GM18502 (cell line): Measurements from ENCODE around the gene CCT5.
"Not testable (repeated sequence)": the region's sequence is repeated elsewhere in the genome, so short reads cannot be mapped to it uniquely, and the experiment has no call there.

Experiments
- ATAC-seq: cut with Tn5 transposase; IDR thresholded peaks from one replicate; pipeline ENCODE4 v1.9.1; 2021; ENCODE audit warnings: mild to moderate bottlenecking; ENCODE audit not compliant: unreplicated experiment, poor library complexity

The CCT5 gene

DNA sequence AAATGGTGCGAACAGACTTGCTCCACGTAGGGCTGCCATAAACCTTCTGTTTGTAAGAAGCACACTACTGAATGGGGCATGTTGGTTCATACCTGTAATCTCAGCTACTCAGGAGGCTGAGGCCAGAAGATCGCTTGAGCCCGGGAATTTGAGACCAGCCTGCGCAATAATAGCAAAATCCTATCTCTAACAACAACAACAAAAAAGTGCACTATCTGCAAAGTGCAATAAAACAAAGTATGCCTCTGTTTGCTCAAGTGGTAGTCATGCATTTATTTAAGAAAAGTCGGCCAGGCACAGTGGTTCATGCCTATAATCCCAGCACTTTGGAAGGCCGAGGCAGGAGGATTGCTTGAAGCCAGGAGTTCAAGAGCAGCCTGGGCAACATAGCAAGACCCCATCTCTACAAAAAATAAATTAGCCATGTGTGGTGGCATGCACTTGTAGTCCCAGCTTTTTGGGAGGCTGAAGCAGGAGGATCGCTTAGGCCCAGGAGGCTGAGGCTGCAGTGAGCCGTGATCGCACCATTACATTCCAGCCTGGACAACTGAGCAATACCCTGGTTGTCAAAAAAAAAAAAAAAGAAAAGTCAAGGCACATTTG is 5.6 kb upstream of the CCT5 start:
- ATAC-seq = no peak

GRCh38 chr5:10246761-10247160 is 3.3 kb upstream of the CCT5 start:
- ATAC-seq = no peak

DNA sequence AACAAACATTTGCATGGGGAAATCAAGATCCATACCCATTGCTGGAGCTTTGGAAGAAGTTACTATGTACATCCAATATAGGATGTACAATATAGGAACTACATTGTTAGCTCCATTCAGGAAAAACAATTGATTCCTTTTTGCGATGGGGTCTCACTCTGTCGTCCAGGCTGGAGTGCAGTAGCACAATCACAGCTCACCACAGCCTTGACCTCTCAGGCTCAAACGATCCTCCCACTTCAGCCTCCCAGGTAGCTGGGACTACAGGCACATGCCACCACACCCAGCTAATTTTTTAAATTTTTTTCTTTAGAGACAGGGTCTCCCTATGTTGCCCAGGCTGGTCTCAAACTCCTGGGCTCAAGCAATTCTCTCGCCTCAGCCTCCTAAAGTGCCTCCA is 2.9 kb upstream of the CCT5 start:
- not testable (repeated sequence) for ATAC-seq

DNA sequence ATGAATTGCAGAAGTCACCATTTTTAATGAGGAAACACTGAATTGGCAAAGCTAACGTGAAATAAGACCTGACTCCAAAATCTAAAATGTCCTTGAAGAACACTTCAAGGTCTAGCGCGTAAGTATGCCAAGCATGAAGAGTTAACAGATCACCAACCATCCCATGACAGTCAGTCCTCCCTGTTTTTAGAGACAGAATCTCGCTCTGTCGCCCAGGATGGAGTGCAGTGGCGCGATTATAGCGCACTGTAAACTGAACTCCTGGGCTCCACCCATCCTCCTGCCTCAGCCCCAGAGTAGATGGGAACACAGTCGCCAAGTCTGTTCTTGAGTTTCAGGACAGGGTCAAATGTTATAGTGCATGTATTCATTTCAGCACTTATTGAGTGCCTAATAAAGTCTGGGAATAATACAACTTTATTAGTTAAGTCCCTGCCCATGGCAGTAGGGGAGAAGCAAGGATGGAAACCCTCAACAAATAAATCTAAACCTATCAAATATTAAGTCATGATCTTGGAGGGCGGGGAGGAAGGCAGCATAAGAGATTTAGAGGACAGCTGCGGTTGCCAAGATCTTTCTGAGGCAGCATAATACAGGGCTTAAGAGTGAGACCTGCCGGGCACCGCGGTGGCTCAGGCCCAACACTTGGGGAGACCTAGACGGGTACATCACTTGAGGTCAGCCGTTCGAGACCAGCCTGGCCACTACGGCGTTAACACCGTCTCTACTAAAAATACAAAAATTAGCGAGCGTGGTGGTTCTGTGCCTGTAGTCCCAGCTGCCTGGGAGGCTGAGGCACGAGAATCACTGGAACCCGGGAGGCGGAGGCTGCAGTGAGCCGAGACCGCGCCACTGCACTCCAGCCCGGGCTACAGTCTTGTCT is 1.5 kb upstream of the CCT5 start:
- ATAC-seq = peak; percentile 7

DNA sequence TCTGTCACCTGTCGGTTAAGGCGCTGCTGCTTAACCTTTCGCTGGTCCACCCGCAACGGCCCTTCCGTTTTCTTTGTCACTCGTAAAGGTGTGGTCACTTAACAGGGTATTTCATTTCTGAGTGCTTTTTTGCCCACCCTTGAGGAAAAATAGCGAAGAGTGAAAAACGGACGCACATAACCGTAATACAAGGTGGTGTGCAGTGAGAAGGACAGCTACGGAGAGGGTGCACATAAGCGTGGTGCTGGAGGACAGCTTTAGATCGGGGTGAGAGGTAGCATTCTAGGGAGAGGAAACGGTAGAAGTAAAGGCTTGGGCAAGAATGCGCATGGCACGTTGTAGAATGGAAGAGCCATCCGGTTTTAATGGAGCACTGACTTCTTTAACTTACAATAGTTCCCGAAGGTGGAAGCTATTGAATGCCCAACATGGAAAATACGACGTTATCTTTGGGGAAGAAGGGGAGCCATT is 761 bp downstream of the CCT5 start:
- peak; percentile 19 for ATAC-seq

DNA sequence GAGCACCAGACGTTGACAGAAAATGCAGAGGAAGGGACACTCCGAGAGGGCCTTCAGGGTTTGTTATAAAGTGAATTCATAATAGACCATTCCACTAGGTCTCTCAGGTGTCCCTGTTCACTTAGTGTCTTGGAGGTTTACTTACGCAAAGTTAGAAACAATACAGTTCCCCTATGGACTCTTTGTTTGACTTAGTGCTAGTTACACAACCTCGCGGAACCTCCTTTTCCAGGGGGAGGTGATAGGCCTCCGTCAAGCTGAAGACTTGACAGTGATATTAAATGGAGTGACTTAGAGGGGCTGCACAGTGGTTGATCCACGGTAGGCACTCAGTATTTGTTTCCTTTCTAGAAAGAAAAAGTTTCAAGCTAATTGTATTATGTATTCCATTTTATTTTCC is 1.3 kb downstream of the CCT5 start:
- no peak for ATAC-seq

- ATAC-seq = no peak
Measured at GRCh38 chr5:10253390-10253789, 3.3 kb downstream of the CCT5 start.

GRCh38 chr5:10254686-10255085 is 4.6 kb downstream of the CCT5 start:
- ATAC-seq = no peak

GRCh38 chr5:10257870-10258269 is 7.8 kb downstream of the CCT5 start:
- no peak for ATAC-seq

DNA sequence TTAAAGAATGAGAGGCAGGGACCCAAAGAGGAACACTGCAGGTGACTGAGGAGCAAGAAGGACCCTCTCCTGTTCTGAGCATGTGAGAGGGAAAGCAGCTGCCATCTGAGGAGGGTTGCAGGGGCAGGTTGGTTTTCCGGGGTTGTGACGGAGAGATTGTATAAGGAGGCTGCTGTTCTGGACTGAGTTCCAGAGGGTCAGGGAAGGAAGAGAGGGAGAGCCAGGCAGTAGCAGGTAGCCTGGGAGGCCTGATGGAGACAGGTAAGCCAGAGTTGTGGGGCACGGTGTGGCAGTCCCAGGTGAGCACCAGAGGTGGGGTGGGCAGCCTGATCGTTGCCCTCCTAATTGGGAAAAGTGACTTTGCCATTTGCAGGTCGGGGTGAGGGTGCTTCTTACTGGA is 9.8 kb downstream of the CCT5 start:
- no peak for ATAC-seq

- ATAC-seq = no peak
Measured at GRCh38 chr5:10261065-10261464, 11.0 kb downstream of the CCT5 start.

DNA sequence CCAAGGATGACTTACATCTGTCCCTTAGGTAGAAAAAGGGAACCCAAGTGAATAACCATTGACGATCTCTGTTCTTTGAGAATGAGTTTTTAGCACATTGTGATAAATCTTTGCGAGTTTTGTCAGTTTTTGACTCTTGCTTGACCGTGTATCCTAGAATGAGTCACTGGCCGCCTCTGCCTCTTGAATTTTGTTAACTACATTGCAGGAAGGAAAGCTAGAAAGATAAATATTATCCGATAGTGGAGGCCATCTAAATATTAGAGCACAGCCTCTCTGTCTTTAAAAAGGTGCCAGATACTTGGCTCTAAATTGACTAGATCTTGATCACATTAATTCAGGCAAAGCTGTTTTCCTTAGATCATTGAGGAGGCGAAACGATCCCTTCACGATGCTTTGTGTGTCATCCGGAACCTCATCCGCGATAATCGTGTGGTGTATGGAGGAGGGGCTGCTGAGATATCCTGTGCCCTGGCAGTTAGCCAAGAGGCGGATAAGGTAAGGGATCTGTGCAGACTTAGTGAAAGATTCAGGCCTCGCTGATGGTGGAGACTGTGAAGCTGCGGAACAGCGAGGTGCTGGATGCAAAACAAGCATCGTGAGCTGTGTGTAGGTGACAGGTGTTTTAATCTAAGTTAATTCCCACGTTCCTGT is 12.2 kb downstream of the CCT5 start:
- no peak for ATAC-seq

DNA sequence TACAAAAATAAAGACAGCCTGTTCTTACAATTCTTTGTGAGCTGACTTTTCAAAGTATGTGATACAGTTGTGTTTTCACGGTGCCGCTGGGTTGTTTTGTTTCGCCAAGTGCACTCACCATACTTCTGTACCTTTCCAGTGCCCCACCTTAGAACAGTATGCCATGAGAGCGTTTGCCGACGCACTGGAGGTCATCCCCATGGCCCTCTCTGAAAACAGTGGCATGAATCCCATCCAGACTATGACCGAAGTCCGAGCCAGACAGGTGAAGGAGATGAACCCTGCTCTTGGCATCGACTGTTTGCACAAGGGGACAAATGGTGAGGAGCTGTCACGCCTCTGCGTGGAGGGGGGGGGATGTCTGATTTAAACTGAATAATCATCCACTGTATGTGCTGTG is 12.9 kb downstream of the CCT5 start:
- no peak for ATAC-seq

DNA sequence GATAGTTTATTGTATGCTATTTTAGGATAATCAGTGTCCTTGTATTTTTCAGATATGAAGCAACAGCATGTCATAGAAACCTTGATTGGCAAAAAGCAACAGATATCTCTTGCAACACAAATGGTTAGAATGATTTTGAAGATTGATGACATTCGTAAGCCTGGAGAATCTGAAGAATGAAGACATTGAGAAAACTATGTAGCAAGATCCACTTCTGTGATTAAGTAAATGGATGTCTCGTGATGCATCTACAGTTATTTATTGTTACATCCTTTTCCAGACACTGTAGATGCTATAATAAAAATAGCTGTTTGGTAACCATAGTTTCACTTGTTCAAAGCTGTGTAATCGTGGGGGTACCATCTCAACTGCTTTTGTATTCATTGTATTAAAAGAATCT is 14.5 kb downstream of the CCT5 start:
- no peak for ATAC-seq

GRCh38 chr5:10265245-10266109 is 15.4 kb downstream of the CCT5 start:
- no peak for ATAC-seq

DNA sequence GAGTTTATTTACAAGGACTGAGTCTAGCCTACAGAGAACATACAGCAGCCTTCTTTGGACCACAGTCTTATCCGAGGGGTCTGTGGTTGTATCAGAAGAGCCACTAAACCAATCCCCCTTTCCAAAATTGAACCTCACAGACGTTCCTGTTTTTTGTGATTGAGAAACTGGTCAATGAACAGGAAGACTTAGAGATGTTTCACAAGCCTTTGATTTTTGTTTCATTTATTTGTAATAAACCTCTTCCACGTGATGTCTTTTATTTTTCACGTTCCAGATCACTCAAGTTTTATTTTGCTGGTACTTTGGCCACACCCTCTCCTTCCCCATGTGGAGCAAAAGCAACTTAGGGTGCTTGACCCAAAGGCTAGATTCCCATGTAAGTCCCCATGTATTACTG is 16.1 kb downstream of the CCT5 start:
- no peak for ATAC-seq

GRCh38 chr5:10266839-10267238 is 16.8 kb downstream of the CCT5 start:
- no peak for ATAC-seq

DNA sequence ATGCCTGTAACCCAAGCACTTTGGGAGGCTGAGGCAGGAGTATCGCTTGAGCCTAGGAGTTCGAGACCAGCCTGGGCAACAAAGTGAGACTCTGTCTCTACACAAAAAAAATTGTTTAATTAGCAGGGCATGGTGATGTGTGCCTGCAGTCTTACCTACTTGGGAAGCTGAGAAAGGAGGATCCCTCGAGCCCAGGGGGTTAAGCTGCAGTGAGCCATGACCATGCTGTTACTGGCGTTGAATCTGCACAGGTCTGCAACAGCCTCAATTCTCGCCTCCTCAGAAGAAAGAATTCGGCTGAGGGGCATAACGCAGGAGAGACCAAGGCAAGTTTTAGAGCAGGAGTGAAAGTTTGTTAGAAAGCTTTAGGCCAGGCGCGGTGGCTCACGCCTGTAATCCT is 18.0 kb downstream of the CCT5 start:
- ATAC-seq = no peak

DNA sequence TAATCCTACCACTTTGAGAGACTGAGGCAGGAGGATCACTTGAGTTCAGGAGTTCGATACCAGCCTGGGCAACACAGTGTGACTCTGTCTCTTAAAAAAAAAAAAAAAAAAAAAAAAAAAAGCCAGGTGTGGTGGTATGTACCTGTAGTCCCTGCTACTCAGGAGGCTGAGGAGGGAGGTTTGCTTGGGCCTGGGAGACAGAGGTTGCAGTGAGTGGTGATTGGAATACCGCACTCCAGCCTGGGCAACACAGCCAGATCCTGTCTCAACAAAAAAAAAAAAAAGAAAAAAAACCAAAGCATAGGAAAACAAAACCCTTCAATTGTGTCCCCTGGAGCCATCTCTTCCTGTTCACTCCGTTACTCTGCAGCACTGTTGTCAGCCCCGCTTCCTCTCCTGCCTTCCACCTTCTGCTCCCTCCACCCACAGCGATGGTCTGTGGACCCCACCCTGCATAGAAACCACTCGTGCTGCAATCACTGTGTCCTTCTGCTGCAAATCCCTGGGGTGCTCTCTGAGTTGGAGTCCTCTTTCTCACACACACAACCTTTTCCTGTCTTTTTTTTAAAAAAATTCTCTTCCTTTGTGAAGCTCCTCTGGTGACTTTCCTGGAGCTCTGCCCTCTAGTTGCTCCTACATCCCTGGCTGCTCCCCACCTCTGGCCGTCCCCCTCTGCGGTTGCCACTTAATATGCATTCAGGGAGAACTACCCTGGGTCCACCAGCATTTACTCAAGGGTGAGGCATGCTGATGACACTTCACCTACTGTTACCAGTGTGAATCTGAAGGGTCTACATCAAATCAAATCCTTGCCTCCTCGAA is 22.2 kb downstream of the CCT5 start:
- ATAC-seq = no peak

DNA sequence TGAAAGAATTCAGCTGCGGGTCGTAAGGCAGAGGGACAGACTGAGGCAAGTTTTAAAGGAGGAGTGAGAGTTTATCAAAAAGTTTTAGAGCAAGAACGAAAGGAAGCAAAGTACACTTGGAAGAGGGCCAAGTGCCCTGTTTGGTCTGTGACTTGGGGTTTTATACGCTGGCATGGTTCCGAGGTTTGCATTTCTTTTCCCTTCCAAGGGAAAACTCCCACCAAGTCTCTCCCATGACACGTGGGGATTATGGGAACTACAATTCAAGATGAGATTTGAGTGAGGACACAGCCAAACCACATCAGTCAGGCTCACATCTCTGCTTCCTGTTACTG is 22.8 kb downstream of the CCT5 start:
- not testable (repeated sequence) for ATAC-seq
